AG04450 (cell line): ENCODE results near the gene SPOP. TPM values are rescaled to one million over a fixed set of nuclear protein-coding genes. Genes with fewer than 3 reads are reported as not detected.

Source experiments
- CTCF ChIA-PET: fragments of 300-600, 350-600 bp; formaldehyde crosslinking; extraction: SDS; loops from one replicate; lab custom pipeline; 2022; ENCODE audit warnings: antibody characterized with exemption, inconsistent platforms; lab: Charles Lee
- POLR2A ChIA-PET: fragments of 350-600 bp; formaldehyde crosslinking; extraction: SDS; loops from one replicate; lab custom pipeline; 2021; ENCODE audit warnings: antibody characterized with exemption, inconsistent platforms; lab: Yijun Ruan, JAX
- DNase-seq: peaks from one replicate; pipeline ENCODE4 v3.0.0-alpha.2; 2011; ENCODE audit warnings: low read depth, low spot score
- H3K27ac ChIP-seq: one replicate; pipeline ENCODE4 v1.5.1; 2012; ENCODE audit warnings: low read depth, low read length, control low read depth
- H3K27me3 ChIP-seq: one replicate; pipeline ENCODE4 v1.6.0; 2012; ENCODE audit warnings: low read length; ENCODE audit not compliant: control insufficient read depth, insufficient read depth
- H3K4me3 ChIP-seq: 2 replicates; pipeline ENCODE4 v1.5.1; 2011; ENCODE audit warnings: mild to moderate bottlenecking, low read depth, low read length, control low read depth
- H3K9me3 ChIP-seq: 2 replicates; pipeline ENCODE4 v1.5.1; 2012; ENCODE audit warnings: low read length; ENCODE audit not compliant: control insufficient read depth, insufficient read depth
- CTCF ChIP-seq: IDR thresholded peaks from 2 replicates; pipeline ENCODE4 v1.5.1; 2011; ENCODE audit warnings: low read depth, low read length, control low read depth, inconsistent platforms
- polyA plus RNA-seq: library from polyadenylated mRNA; depleted of rRNA; stranded (reverse); fragments of >200 nt; gene quantifications from 2 replicates; pipeline ENCODE4 v1.2.3, GENCODE V29; 2011

SPOP gene
- polyA plus RNA-seq, 1 experiment: 51.6 TPM

GRCh38 chr17:49572806-49573420 is 105.0 kb downstream of the SPOP start:
- no peak for DNase-seq
- no peaks in the 10 kb centered on the region for H3K9me3 ChIP-seq
- no peak overlapping the region for H3K27ac ChIP-seq
- CTCF ChIA-PET: interaction anchor here (0.6 to 5.2 kb wide), 2 partner anchors 123 to 225 kb away, joined by 3 to 99 read pairs; no protein-coding TSS in a partner anchor
- no peak for TF ChIP-seq CTCF
- H3K27me3 ChIP-seq: peaks cover 41% of the 10 kb centered on the region
- POLR2A ChIA-PET: interaction anchor here (0.6 kb wide), 1 partner anchor 242 kb away, joined by 3 read pairs; no protein-coding TSS in a partner anchor
- H3K4me3 ChIP-seq: no peak overlapping the region

DNA sequence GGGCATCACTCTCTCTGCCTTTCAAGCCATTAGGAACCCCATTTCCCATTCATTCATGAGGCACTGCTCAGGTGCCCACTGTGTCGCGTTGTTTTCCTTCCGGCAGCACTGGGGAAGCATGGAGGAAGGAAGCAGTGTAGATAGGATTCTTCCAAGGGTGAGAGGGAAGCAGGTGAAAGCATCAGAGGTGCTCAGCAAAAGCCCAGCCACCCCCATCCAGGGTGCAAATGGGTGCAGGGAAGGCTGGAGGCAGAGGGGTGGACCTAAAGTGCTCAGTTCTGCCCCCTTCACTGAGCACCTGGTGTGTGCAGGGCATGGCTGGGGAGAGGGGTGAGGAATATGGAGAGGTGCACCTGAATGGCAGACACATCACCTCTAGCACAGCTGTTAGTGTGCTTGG is 105.7 kb downstream of the SPOP start:
- DNase-seq: no peak
- no peak overlapping the region for H3K27ac ChIP-seq
- no peak for TF ChIP-seq CTCF
- POLR2A ChIA-PET: interaction anchor here (0.6 to 1.0 kb wide), 2 partner anchors 105 to 243 kb away, joined by 3 to 10 read pairs; no protein-coding TSS in a partner anchor
- peaks cover 37% of the 10 kb centered on the region for H3K27me3 ChIP-seq
- H3K9me3 ChIP-seq: no peaks in the 10 kb centered on the region
- no peak overlapping the region for H3K4me3 ChIP-seq
- CTCF ChIA-PET: interaction anchor here (1.4 to 5.2 kb wide), 2 partner anchors 107 to 123 kb away, joined by 3 to 99 read pairs; no protein-coding TSS in a partner anchor

DNA sequence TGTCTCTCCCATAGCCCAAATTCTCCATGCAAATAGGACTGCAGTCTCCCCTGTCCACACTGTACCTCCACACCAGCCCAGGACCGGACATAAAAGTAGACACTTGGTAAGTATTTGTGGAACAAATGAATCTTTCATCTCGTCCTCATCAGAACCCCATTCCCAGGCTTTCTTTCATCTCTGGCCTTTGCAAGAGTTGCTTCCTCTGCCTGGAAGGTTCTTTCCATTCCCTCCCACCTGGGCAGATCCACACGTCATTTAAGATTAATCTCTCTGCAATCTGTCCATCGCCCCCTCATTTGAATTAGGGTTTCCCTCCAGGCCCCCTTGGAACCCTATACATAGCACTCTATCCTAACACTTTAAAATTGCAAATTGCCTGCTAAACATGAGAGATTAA is 106.1 kb downstream of the SPOP start:
- H3K4me3 ChIP-seq: no peak overlapping the region
- ChIA-PET CTCF (interaction anchor here (0.7 to 5.2 kb wide), 5 partner anchors 108 to 426 kb away, joined by 3 to 99 read pairs (median 5); partner anchors contain the start of gene SLC35B1), POLR2A (interaction anchor here (1.0 kb wide), 1 partner anchor 106 kb away, joined by 10 read pairs; no protein-coding TSS in a partner anchor)
- H3K9me3 ChIP-seq: no peaks in the 10 kb centered on the region
- no peak for DNase-seq
- no peak overlapping the region for H3K27ac ChIP-seq
- no peak for TF ChIP-seq CTCF
- peaks cover 36% of the 10 kb centered on the region for H3K27me3 ChIP-seq

GRCh38 chr17:49571283-49571682 is 106.6 kb downstream of the SPOP start:
- ChIA-PET POLR2A (interaction anchor here (1.0 kb wide), 1 partner anchor 106 kb away, joined by 10 read pairs; no protein-coding TSS in a partner anchor), CTCF (interaction anchor here (0.7 to 5.2 kb wide), 7 partner anchors 14 to 426 kb away, joined by 3 to 99 read pairs (median 3); partner anchors contain the start of gene SLC35B1)
- H3K4me3 ChIP-seq: no peak overlapping the region
- no peaks in the 10 kb centered on the region for H3K9me3 ChIP-seq
- TF ChIP-seq CTCF: no peak
- H3K27ac ChIP-seq: no peak overlapping the region
- DNase-seq: no peak
- H3K27me3 ChIP-seq: peaks cover 36% of the 10 kb centered on the region
